Liver (tissue), 9 donors: ENCODE measurements around the gene EHBP1. TPM values are rescaled to one million over a fixed set of nuclear protein-coding genes. Genes with fewer than 3 reads are reported as not detected.

ENCODE experiments used
- DNase-seq: peaks from one replicate; pipeline ENCODE4 v3.0.0-alpha.2; 2017; ENCODE audit warnings: low spot score
- H3K27ac ChIP-seq, 2 donors: one replicate each; pipeline ENCODE4 v1.7.0; 2013; ENCODE audit warnings: inconsistent platforms in 2 of 2, low read length in 2 of 2, control low read depth in 1 of 2, low read depth in 1 of 2, mild to moderate bottlenecking in 1 of 2
- H3K27me3 ChIP-seq, 4 donors: one replicate each; pipeline versions ENCODE4 v1.6.1 to v1.7.0; 2013; ENCODE audit warnings: low read length in 3 of 4, inconsistent platforms in 1 of 4, mild to moderate bottlenecking in 1 of 4, moderate library complexity in 1 of 4; ENCODE audit not compliant: control insufficient read depth in 4 of 4, insufficient read depth in 4 of 4
- H3K36me3 ChIP-seq, 4 donors: one replicate each; pipeline versions ENCODE4 v1.6.1 to v1.7.0; 2013; ENCODE audit warnings: low read length in 3 of 4, mild to moderate bottlenecking in 3 of 4, low read depth in 1 of 4, moderate library complexity in 1 of 4; ENCODE audit not compliant: control insufficient read depth in 4 of 4, insufficient read depth in 3 of 4
- H3K4me1 ChIP-seq, 4 donors: one replicate each; pipeline versions ENCODE4 v1.6.1 to v1.7.0; 2013; ENCODE audit warnings: low read length in 3 of 4, mild to moderate bottlenecking in 3 of 4, moderate library complexity in 1 of 4; ENCODE audit not compliant: control insufficient read depth in 4 of 4, insufficient read depth in 4 of 4
- H3K4me3 ChIP-seq, 3 donors: one replicate each; pipeline versions ENCODE4 v1.6.1 to v1.7.0; 2013; ENCODE audit warnings: low read length in 3 of 3, control low read depth in 1 of 3, low read depth in 1 of 3, mild to moderate bottlenecking in 1 of 3
- H3K9ac ChIP-seq, 2 donors: one replicate each; pipeline ENCODE4 v1.7.0; 2013; ENCODE audit warnings: low read length in 2 of 2, mild to moderate bottlenecking in 2 of 2, moderate library complexity in 2 of 2, control low read depth in 1 of 2, low read depth in 1 of 2
- H3K9me3 ChIP-seq, 4 donors: one replicate each; pipeline versions ENCODE4 v1.6.1 to v1.7.0; 2013; ENCODE audit warnings: low read length in 3 of 4; ENCODE audit not compliant: control insufficient read depth in 4 of 4
- ATF3 ChIP-seq: IDR thresholded peaks from 2 replicates; pipeline ENCODE4 v1.6.1; 2016; ENCODE audit warnings: antibody characterized with exemption
- CTCF ChIP-seq: fragments of 150-350 bp; IDR thresholded peaks from 2 replicates; pipeline ENCODE4 v1.5.1; 2017; ENCODE audit warnings: improper control_type of control experiment, low read depth, low read length; ENCODE audit not compliant: missing input control
- EGR1 ChIP-seq, 2 donors: IDR thresholded peaks; 2 replicates each; pipeline ENCODE4 v1.6.1; 2016 to 2018; ENCODE audit warnings: antibody characterized with exemption in 2 of 2, low read depth in 2 of 2
- FOXA1 ChIP-seq: IDR thresholded peaks from 2 replicates; pipeline ENCODE4 v1.6.1; 2016; ENCODE audit warnings: antibody characterized with exemption
- FOXA2 ChIP-seq: IDR thresholded peaks from 2 replicates; pipeline ENCODE4 v1.6.1; 2016; ENCODE audit warnings: antibody characterized with exemption
- GABPA ChIP-seq, 2 donors: IDR thresholded peaks in 1 of 2; conservative IDR thresholded peaks in 1 of 2; 2 replicates each; pipeline ENCODE4 v1.6.1; 2016; ENCODE audit warnings: antibody characterized with exemption in 2 of 2, mild to moderate bottlenecking in 1 of 2, moderate library complexity in 1 of 2
- HNF4A ChIP-seq, 2 donors: conservative IDR thresholded peaks; 2 replicates each; pipeline ENCODE4 v1.6.1; 2016; ENCODE audit warnings: antibody characterized with exemption in 2 of 2, mild to moderate bottlenecking in 2 of 2
- HNF4G ChIP-seq: IDR thresholded peaks from 2 replicates; pipeline ENCODE4 v1.6.1; 2016; ENCODE audit warnings: antibody characterized with exemption
- JUND ChIP-seq, 2 donors: IDR thresholded peaks; 2 replicates each; pipeline ENCODE4 v1.6.1; 2016; ENCODE audit warnings: antibody characterized with exemption in 2 of 2
- MAX ChIP-seq: IDR thresholded peaks from 2 replicates; pipeline ENCODE4 v1.6.1; 2016; ENCODE audit warnings: antibody characterized with exemption
- NR2F2 ChIP-seq: IDR thresholded peaks from 2 replicates; pipeline ENCODE4 v1.6.1; 2016; ENCODE audit warnings: antibody characterized with exemption
- RAD21 ChIP-seq, 2 donors: IDR thresholded peaks; 2 replicates each; pipeline ENCODE4 v1.6.1; 2016; ENCODE audit warnings: antibody characterized with exemption in 2 of 2, mild to moderate bottlenecking in 2 of 2
- REST ChIP-seq: IDR thresholded peaks from 2 replicates; pipeline ENCODE4 v1.6.1; 2016; ENCODE audit warnings: antibody characterized with exemption, mild to moderate bottlenecking
- RXRA ChIP-seq, 2 donors: IDR thresholded peaks; 2 replicates each; pipeline ENCODE4 v1.6.1; 2017 to 2018; ENCODE audit warnings: antibody characterized with exemption in 2 of 2, mild to moderate bottlenecking in 1 of 2
- SP1 ChIP-seq: IDR thresholded peaks from 2 replicates; pipeline ENCODE4 v1.6.1; 2018; ENCODE audit warnings: antibody characterized with exemption, mild to moderate bottlenecking
- TAF1 ChIP-seq: conservative IDR thresholded peaks from 2 replicates; pipeline ENCODE4 v1.6.1; 2016; ENCODE audit warnings: antibody characterized with exemption, mild to moderate bottlenecking
- YY1 ChIP-seq: IDR thresholded peaks from 2 replicates; pipeline ENCODE4 v1.6.1; 2016; ENCODE audit warnings: antibody characterized with exemption, mild to moderate bottlenecking
- ZBTB33 ChIP-seq: IDR thresholded peaks from 2 replicates; pipeline ENCODE4 v1.6.1; 2016; ENCODE audit warnings: antibody characterized with exemption
- WGBS: extraction: QIAGEN DNeasy Blood & Tissue Kit; methylation state at CpG from one replicate; pipeline ENCODE4 v1.1.7; 2013; 5-methylcytosine and 5-hydroxymethylcytosine counted together
- polyA plus RNA-seq, 2 donors: library from polyadenylated mRNA; stranded (reverse) in 1 of 2; unstranded in 1 of 2; fragments of 200-250 nt in 1 of 2; fragments of >200 nt in 1 of 2; fragmentation: Nextera tagmentation in 1 of 2; extraction: Ambion mirVana in 1 of 2; gene quantifications; one replicate each; pipeline versions ENCODE4 v1.2.1 to v1.2.3, GENCODE V29; 2013 to 2015
- total RNA-seq, 2 donors: library from RNA; depleted of rRNA; stranded (reverse); fragments of >200 nt; gene quantifications; one replicate each; pipeline ENCODE4 v1.2.3, GENCODE V29; 2014
- donor health status: healthy.
- donor health status: healthy.
- donor health status: healthy.
- donor health status: healthy.
- donor health status: healthy.

The EHBP1 gene
- total and polyA plus RNA-seq, 4 donors = 16.6 to 85.8 (median 24.4) TPM

- Histone ChIP-seq H3K27me3 (no peaks in the 10 kb centered on the region), H3K27ac (no peak overlapping the region), H3K36me3 (peaks cover 2 to 39% (median 23%) of the 10 kb centered on the region in 4 donors), H3K4me1 (no peaks in the 10 kb centered on the region), H3K4me3 (no peak overlapping the region), H3K9ac (no peak overlapping the region), H3K9me3 (no peaks in the 10 kb centered on the region)
- DNase-seq = no peak
- WGBS = 96% methylated on average over 3 of the region's 3 CpGs
- TF ChIP-seq GABPA (IDR thresholded peaks at IDR 0.05 in 1 of 2, conservative IDR thresholded peaks at IDR 0.05 in 1 of 2) (no peak), RXRA (IDR thresholded peaks at IDR 0.05) (no peak), MAX (no peak), JUND (IDR thresholded peaks at IDR 0.05) (no peak), REST (no peak), ZBTB33 (no peak)
Measured at GRCh38 chr2:62991605-62992004, 286.1 kb downstream of the EHBP1 start.

- TF ChIP-seq CTCF = no peak
- no peak for TF ChIP-seq RAD21 (IDR thresholded peaks at IDR 0.05)
- no peak for TF ChIP-seq NR2F2
- no peak for TF ChIP-seq GABPA (IDR thresholded peaks at IDR 0.05 in 1 of 2, conservative IDR thresholded peaks at IDR 0.05 in 1 of 2)
- no peak for TF ChIP-seq HNF4A (conservative IDR thresholded peaks at IDR 0.05)
- no peak for TF ChIP-seq RXRA (IDR thresholded peaks at IDR 0.05)
- TF ChIP-seq EGR1 (IDR thresholded peaks at IDR 0.05; ENCODE audit: low read depth in 2 of 2) = no peak
- TF ChIP-seq SP1 = no peak
- TF ChIP-seq FOXA1 = no peak
- TF ChIP-seq REST = no peak
- TF ChIP-seq FOXA2 = no peak
- TF ChIP-seq JUND (IDR thresholded peaks at IDR 0.05) = no peak
- TF ChIP-seq TAF1 = no peak
- no peak for TF ChIP-seq ZBTB33
- TF ChIP-seq ATF3 = no peak
- TF ChIP-seq HNF4G = no peak
- TF ChIP-seq MAX = no peak
- no peak for TF ChIP-seq YY1
- Histone ChIP-seq H3K27me3 (no peaks in the 10 kb centered on the region), H3K4me1 (no peaks in the 10 kb centered on the region), H3K9me3 (no peaks in the 10 kb centered on the region), H3K27ac (no peak overlapping the region), H3K4me3 (no peak overlapping the region), H3K9ac (no peak overlapping the region), H3K36me3 (peaks cover 2 to 43% (median 25%) of the 10 kb centered on the region in 4 donors)
- 95% methylated on average over 2 of the region's 2 CpGs for WGBS
- DNase-seq = no peak
Measured at GRCh38 chr2:62992561-62992960, 287.0 kb downstream of the EHBP1 start.
